Panc1 (cell line): Measurements from ENCODE around the gene CSMD2. TPM values are rescaled to one million over a fixed set of nuclear protein-coding genes. Genes with fewer than 3 reads are reported as not detected.
"Not testable (repeated sequence)": the region's sequence is repeated elsewhere in the genome, so short reads cannot be mapped to it uniquely, and the experiment has no call there.

ENCODE experiments used
- ATAC-seq: fragments of 200-7000 bp; cut with Tn5 transposase; 2 replicates; pipeline ENCODE4 v1.9.1; 2020; ENCODE audit warnings: mild to moderate bottlenecking, moderate library complexity
- BruUV-seq: library from RNA; stranded (reverse); fragments of 400-500 nt; replicated peaks from 2 replicates; lab custom pipeline; 2021; lab: Mats Ljungman, UMichigan
- CTCF ChIA-PET: fragments of 300-600 bp; sonication (Branson Sonifier 250); formaldehyde crosslinking; loops from one replicate; lab custom pipeline; 2022; ENCODE audit warnings: antibody characterized with exemption; lab: Charles Lee
- POLR2A ChIA-PET: fragments of 300-600 bp; sonication (Branson Sonifier 250); formaldehyde crosslinking; loops from one replicate; lab custom pipeline; 2022; ENCODE audit warnings: antibody characterized with exemption; lab: Charles Lee
- DNase-seq: peaks from one replicate; pipeline ENCODE4 v3.0.0-alpha.2; 2010; ENCODE audit warnings: low read depth, low spot score
- H3K27ac ChIP-seq: 2 replicates; pipeline ENCODE4 v1.5.1; 2011; ENCODE audit warnings: mild to moderate bottlenecking, low read length, inconsistent platforms
- H3K27me3 ChIP-seq: fragments of 200-500 bp; sonication (Bioruptor generic); 2 replicates; pipeline ENCODE4 v1.6.0; 2014; ENCODE audit warnings: low read length, inconsistent platforms; ENCODE audit not compliant: control insufficient read depth, insufficient read depth
- H3K36me3 ChIP-seq: fragments of 200-500 bp; sonication (Bioruptor generic); 2 replicates; pipeline ENCODE4 v1.5.1; 2014; ENCODE audit warnings: inconsistent platforms, mild to moderate bottlenecking, low read length, moderate library complexity; ENCODE audit not compliant: control insufficient read depth, insufficient read depth
- H3K4me1 ChIP-seq: 2 replicates; pipeline ENCODE4 v1.5.1; 2011; ENCODE audit warnings: inconsistent platforms, mild to moderate bottlenecking, low read length, moderate library complexity; ENCODE audit not compliant: control insufficient read depth, insufficient read depth
- H3K4me3 ChIP-seq, 2 experiments: 2 replicates each; pipeline ENCODE4 v1.5.1; 2011 to 2012; ENCODE audit warnings: low read depth in 2 of 2, low read length in 2 of 2, mild to moderate bottlenecking in 2 of 2, inconsistent platforms in 1 of 2, moderate library complexity in 1 of 2
- H3K9me3 ChIP-seq: fragments of 200-500 bp; sonication (Bioruptor generic); 2 replicates; pipeline ENCODE4 v1.5.1; 2014; ENCODE audit warnings: low read depth, mild to moderate bottlenecking, inconsistent platforms, low read length, moderate library complexity; ENCODE audit not compliant: control insufficient read depth, insufficient read depth
- POLR2AphosphoS5 ChIP-seq: IDR thresholded peaks from 2 replicates; pipeline ENCODE4 v1.6.1; 2012; ENCODE audit warnings: mild to moderate bottlenecking, low read depth, low read length, moderate library complexity
- REST ChIP-seq, 2 experiments: IDR thresholded peaks; 2 replicates each; pipeline ENCODE4 v1.6.1; 2011 to 2012; ENCODE audit warnings: low read depth in 2 of 2, control low read depth in 1 of 2, low read length in 1 of 2, mild to moderate bottlenecking in 1 of 2, moderate library complexity in 1 of 2; ENCODE audit not compliant: insufficient read depth in 1 of 2
- SIN3A ChIP-seq: IDR thresholded peaks from 2 replicates; pipeline ENCODE4 v1.6.1; 2012; ENCODE audit warnings: low read depth, mild to moderate bottlenecking, low read length, moderate library complexity, borderline replicate concordance; ENCODE audit not compliant: insufficient read depth
- TCF7L2 ChIP-seq: IDR thresholded peaks from 2 replicates; pipeline ENCODE4 v1.6.1; 2011; ENCODE audit warnings: mild to moderate bottlenecking, low read depth, low read length, inconsistent platforms
- in situ Hi-C: cut with HindIII; loops from 2 replicates; pipeline ENCODE4 v1.10.0; 2016; ENCODE audit warnings: low sequenced_read_pairs, low pct_unique_long_range_greater_than_20kb
- intact Hi-C: fragments of 100-400 bp; cut with micrococcal nuclease; formaldehyde crosslinking; loops from one replicate; pipeline ENCODE4 v1.10.0; 2022; ENCODE audit not compliant: unreplicated experiment
- total RNA-seq: library from RNA; stranded (reverse); gene quantifications from one replicate; pipeline ENCODE4 v1.2.1, GENCODE V29; 2021; ENCODE audit not compliant: unreplicated experiment
- TF ChIP-seq, protein P1 (sequence below): fragments of 450-650 bp; IDR thresholded peaks from 2 replicates; pipeline ENCODE4 v1.5.1; 2017; ENCODE audit warnings: mild to moderate bottlenecking

CSMD2 gene
- total RNA-seq, 1 experiment from 2014 or later = not detected

GRCh38 chr1:33512226-33513011, 652.6 kb downstream of the CSMD2 start:
- in situ Hi-C loops (no loop called here), intact Hi-C loops (no loop called here)
- Histone ChIP-seq H3K4me3 (no peak overlapping the region), H3K4me1 (no peaks in the 10 kb centered on the region), H3K27ac (no peak overlapping the region), H3K9me3 (no peaks in the 10 kb centered on the region), H3K36me3 (no peaks in the 10 kb centered on the region), H3K27me3 (no peaks in the 10 kb centered on the region; the same call in none of the 2 replicates)
- CTCF ChIA-PET = no interaction called here
- TF ChIP-seq REST (IDR thresholded peaks at IDR 0.05; ENCODE audit: insufficient read depth in 1 of 2, low read depth in 2 of 2, low read length in 1 of 2) (no peak), POLR2AphosphoS5 (no peak), TCF7L2 (no peak)
- TF ChIP-seq, protein P1, sequence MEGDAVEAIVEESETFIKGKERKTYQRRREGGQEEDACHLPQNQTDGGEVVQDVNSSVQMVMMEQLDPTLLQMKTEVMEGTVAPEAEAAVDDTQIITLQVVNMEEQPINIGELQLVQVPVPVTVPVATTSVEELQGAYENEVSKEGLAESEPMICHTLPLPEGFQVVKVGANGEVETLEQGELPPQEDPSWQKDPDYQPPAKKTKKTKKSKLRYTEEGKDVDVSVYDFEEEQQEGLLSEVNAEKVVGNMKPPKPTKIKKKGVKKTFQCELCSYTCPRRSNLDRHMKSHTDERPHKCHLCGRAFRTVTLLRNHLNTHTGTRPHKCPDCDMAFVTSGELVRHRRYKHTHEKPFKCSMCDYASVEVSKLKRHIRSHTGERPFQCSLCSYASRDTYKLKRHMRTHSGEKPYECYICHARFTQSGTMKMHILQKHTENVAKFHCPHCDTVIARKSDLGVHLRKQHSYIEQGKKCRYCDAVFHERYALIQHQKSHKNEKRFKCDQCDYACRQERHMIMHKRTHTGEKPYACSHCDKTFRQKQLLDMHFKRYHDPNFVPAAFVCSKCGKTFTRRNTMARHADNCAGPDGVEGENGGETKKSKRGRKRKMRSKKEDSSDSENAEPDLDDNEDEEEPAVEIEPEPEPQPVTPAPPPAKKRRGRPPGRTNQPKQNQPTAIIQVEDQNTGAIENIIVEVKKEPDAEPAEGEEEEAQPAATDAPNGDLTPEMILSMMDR = no peak
- POLR2A ChIA-PET = no interaction called here
- no peak for DNase-seq
- no peak for ATAC-seq
- BruUV-seq = no TSS peak

GRCh38 chr1:33509276-33509675, 655.8 kb downstream of the CSMD2 start:
- POLR2A ChIA-PET, intact Hi-C loops, CTCF ChIA-PET, H3K27ac ChIP-seq, ATAC-seq, BruUV-seq, H3K36me3 ChIP-seq, in situ Hi-C loops, H3K4me1 ChIP-seq, H3K27me3 ChIP-seq, H3K9me3 ChIP-seq, DNase-seq, H3K4me3 ChIP-seq: not testable (repeated sequence)

- intact Hi-C loops = no loop called here
- Histone ChIP-seq H3K27ac (no peak overlapping the region), H3K4me1 (no peaks in the 10 kb centered on the region), H3K27me3 (no peaks in the 10 kb centered on the region; the same call in none of the 2 replicates), H3K9me3 (no peaks in the 10 kb centered on the region), H3K4me3 (no peak overlapping the region), H3K36me3 (no peaks in the 10 kb centered on the region)
- TF ChIP-seq REST (IDR thresholded peaks at IDR 0.05; ENCODE audit: insufficient read depth in 1 of 2, low read depth in 2 of 2, low read length in 1 of 2) (no peak), TCF7L2 (no peak), POLR2AphosphoS5 (no peak), SIN3A (no peak)
- TF ChIP-seq, protein P1 = no peak
- ATAC-seq (no peak), DNase-seq (no peak)
- in situ Hi-C loops = no loop called here
- ChIA-PET POLR2A (no interaction called here), CTCF (no interaction called here)
- BruUV-seq = no TSS peak
Measured at GRCh38 chr1:33508151-33508550, 656.9 kb downstream of the CSMD2 start.
